H4 (cell line): ENCODE data around the gene CCDC38. TPM values are rescaled to one million over a fixed set of nuclear protein-coding genes. Genes with fewer than 3 reads are reported as not detected.
"Not testable (repeated sequence)": the region's sequence is repeated elsewhere in the genome, so short reads cannot be mapped to it uniquely, and the experiment has no call there.

ENCODE experiments used
- DNase-seq: peaks from one replicate; pipeline ENCODE4 v3.0.0-alpha.2; 2015; ENCODE audit warnings: low spot score
- total RNA-seq: library from RNA; depleted of rRNA; stranded (reverse); fragments of >200 nt; shearing (Covaris generic); gene quantifications from 2 replicates; pipeline ENCODE4 v1.2.3, GENCODE V29; 2014; rRNA removed

Gene CCDC38
- total RNA-seq, result 0.17 TPM in 1 of 2 replicates, not detected in the other

- DNase-seq, result peak; percentile 85
These were observed at the start of gene CCDC38 for GRCh38 chr12:95942524-95943329. Gene CCDC38 (minus strand): TSS chr12:95942614. CDS start chr12:95936509, 6,105 bp downstream.

DNA sequence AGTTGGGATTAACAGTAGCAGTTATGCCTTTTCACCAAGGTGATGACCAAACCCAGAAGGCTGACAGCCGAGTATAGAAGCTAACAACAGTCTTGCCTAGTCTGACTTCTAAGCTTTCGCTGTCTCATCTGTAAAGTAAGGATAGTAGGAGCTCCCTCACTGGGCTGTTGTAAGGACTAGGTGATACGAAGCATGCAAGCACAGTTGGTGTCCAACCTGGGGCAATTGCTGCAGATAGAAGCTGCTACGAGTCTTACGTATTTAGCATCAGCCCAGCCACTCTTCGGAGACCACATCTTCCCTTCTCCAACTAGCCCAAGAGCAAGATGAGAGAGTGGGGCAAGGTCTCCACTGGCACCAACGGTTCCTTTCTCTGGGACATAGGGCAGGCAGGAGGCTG, 47.7 kb upstream of the CCDC38 start:
- DNase-seq, result no peak

GRCh38 chr12:95989504-95990123, 47.2 kb upstream of the CCDC38 start:
- DNase-seq, result no peak

- DNase-seq, result no peak
These were observed 46.3 kb upstream of the CCDC38 start for GRCh38 chr12:95988506-95989275.

DNA sequence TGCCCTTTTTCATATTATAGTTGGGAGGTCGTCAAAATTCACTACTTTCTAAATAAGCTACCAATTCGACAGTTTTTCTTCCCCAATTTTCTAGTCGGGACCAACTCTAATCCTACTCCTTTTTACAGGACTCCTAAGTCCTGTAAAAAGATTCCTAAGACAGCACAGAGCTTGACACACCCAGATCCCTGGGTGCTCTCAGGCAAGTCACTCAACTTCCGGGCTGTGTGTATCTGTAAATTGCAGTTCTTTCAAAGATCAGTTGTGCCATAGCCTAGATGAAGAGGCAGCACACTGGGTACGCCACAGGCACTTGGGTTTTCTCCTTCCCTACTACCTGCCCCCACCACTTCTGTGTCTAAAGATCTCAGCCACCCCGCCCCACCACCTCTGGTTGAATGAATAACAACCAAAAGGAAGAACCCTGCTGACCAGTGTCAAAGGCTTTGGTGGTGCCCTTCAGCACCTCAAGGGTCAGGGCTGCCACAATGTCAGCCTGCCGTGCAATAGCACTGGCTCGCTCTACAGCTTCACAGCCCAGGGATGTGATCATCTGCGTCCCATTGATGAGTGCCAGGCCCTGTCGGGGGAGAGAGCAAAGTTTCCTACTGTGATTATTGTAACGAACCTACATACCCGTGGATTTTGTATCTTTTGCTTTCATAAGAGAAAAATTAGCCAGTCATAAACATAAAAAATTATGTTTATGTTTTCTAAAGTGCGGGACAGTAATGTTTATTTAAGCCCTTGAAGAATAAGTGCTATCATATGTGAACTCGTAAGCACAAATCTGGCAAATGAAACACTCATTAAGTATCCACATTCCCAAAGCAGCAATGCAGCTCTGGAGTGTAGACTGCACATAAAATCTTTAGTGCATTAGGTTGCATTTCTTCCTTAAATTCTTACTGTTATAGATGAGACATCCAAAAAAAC, 44.5 kb upstream of the CCDC38 start:
- no peak for DNase-seq

DNA sequence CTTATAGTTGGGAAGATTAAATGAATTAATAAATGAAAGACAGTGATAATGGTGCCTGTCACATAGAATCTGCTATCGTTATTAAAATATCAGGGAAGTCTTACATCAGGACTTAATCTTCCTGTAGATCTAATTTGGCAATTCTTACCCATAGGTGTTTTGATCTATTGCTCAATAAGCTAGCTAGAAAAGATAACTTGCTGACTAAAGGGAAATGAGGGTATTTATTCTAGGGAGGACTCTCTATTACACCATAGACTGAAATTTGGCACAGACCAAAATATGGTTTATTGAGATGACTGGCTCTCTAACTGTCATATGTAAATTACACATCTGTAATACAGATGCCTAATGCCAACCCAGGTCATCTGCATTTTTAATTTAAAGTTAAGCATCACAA, 42.3 kb upstream of the CCDC38 start:
- DNase-seq, result no peak

- no peak for DNase-seq
These were observed 40.2 kb upstream of the CCDC38 start for GRCh38 chr12:95982602-95983001.

DNA sequence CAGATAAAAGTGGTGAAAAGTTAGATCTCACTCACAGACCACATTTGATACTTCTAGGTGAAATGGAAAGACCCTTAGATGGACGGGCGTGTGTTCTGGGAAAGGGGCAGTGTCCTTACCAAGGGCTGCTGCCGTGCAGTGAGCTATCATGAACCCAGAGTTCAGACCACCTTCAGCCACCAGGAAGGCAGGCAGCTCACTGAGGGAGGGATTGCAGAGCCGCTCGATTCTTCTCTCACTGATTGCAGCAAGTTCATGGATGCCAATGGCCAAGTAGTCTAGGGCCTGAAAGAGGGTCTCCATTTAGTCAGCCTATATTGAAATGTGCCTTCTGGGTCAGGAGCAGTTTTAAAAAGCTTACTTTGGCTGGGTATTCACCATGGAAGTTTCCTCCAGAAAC, 38.0 kb upstream of the CCDC38 start:
- no peak for DNase-seq

DNA sequence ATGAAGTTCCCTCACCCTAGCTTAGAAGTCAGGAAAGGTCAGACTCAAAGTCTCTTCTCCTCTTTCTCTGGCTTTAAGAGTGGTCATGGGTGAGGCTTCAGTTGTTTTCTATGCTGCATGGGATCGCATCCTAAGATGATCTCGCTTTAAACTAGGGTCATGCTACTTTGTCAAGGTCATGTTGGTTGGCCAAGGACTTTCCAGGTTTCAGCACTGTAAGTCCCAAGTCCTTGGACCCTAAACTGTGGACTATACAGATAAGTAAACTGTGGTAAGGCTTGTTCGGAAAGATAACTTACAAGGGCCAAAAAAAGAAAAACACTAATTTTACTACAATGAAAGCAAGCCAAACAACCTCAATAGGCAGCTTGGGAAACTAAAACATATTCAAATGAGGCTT, 36.4 kb upstream of the CCDC38 start:
- no peak for DNase-seq

GRCh38 chr12:95978351-95978750, 35.9 kb upstream of the CCDC38 start:
- DNase-seq, result no peak

DNA sequence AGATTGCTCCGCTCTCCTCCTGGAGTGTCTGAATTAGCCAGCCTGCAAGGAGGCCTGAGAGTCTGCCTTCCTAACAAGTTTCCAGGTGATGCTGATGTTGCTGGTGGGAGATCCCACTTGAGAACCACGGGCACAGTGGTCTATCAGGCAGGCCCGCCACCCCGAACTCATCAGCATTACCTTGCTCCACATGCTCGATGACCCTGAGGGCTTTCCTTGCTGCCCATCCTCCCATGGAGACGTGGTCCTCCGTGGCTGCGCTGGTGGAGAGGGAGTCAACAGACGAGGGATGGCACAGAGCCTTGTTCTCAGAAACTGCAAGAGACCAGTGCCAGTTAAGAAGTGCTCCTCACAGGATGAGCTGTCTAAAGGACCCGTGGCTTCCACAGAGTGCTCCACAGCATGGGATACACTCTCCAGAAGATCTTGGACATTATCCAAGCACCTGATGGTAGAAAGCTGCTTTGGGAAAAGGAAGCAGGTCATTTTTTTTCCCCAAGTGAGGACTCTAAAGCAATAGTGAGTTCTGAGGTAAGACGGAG, 35.4 kb upstream of the CCDC38 start:
- DNase-seq, result no peak

- no peak for DNase-seq
These were observed 34.0 kb upstream of the CCDC38 start for GRCh38 chr12:95976416-95976832.

DNA sequence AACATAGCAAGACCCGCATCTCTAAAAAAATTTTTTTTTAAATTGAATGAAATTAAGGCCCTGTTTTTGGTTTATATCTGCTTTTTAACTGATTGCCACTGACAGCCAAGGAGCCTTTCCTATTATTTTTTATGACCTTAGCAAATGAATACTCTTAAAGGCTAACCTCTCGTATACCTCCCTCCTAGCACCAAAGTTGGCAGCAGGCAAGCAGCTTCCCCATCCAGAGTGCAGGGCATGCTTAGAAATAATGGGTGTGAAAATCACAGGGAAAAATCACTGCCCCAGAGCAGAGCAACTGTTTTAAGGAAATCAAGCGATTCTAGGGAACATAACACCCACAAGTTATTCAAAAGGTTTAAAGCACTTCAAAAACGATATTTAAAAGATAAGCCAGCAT, 33.1 kb upstream of the CCDC38 start:
- no peak for DNase-seq

GRCh38 chr12:95974358-95974757, 31.9 kb upstream of the CCDC38 start:
- no peak for DNase-seq

DNA sequence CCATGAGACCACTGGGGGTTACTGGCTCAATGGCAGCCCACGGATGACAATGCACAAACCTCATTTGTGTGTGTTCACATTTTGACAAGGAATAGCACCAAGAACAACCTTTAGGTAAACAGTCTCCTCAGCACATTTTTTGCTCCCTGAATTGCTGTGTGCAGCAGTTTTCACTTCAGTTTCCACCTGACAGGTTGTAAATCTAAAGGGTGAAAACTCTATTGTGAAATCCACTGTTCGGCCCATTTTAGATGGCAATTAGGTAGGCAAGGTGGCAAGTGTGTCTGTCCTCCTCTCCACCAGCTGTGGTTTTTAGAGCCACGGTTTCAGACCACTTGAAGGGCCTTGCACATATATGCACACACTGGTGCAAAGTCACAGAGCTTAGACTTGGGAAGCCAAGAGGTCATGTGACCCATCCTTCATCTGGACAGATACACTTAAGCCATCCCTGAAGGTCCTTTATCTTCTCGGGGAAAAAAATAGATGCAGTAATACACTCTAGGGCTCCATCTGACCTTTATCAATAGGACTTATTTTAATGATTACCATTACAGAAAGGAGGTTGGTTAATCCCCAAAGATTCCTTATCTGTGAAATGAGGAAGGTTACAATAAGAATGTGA, 30.5 kb upstream of the CCDC38 start:
- DNase-seq, result no peak

GRCh38 chr12:95970905-95971304, 28.5 kb upstream of the CCDC38 start:
- no peak for DNase-seq

DNA sequence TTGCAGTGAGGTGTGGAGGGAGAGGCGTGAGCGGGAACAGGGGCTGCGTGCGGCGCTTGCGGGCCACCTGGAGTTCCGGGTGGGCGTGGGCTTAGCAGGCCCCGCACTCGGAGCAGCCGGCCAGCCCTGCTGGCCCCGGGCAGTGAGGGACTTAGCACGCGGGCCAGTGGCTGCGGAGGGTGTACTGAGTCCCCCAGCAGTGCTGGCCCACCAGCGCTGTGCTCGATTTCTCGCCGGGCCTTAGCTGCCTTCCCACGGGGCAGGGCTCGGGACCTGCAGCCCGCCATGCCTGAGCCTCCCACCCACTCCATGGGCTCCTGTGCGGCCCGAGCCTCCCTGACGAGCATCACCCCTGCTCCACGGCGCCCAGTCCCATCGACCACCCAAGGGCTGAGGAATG, 26.7 kb upstream of the CCDC38 start:
- DNase-seq, result not testable (repeated sequence)

DNA sequence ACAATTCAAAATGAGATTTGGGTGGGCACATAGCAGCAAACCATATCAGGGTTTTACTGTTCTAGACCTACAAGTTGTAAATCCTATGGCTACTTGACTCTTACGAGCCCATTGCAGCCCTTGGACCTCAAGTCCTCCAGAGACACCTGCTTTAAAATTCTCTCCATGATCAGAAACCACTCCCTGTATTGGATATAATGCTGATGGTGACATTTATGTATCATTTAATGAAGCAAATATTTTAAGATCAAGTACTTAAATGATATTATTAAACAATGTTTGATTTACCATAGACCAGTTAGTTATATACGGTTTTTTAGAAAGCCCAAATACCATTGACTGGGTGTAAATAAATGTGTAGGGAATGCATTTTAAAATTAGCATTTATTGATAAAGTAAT, 24.9 kb upstream of the CCDC38 start:
- no peak for DNase-seq

DNA sequence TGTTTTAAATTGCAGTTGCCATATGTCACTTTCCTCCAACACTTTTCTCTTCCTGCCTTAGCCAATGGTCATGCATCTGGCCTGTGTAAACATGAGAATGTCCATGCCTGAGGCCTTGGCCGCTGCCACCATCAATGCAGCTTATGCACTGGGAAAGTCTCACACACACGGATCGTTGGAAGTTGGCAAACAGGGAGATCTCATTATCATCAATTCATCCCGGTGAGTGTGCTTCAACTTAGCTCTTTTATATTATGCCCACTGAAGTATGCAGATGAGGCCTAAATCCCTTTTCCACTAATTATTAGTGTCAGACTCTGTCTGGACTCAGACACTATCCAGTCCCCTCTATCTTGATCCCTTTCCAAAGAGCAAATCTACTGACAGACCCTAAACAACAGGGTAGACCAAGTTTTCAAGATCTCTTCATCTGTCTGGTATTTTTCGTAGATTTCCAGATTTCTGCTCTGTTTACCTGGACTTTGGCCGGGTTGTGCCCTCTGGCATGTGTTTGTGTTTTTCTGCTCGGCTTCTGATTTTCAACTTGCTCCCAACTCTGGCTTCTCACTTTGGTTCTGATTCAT, 24.0 kb upstream of the CCDC38 start:
- no peak for DNase-seq

DNA sequence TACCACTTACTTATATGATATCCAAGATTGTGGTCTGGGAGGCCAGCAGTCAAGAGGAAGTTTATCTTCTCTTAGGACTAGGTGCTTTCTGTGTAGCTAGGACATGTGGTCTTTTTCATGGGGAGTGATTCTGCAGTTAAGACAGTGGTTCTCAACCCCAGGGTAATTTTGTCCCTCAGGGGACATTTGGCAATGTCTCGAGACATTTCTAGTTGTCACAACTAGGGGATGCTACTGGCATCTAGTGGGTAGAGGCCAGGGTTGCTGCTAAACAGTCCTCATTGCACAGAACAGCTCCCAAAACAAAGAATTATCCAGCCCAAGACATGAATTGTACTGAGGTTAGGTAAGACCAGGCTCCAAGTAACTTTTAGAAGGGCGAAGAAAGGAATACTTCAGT, 20.7 kb upstream of the CCDC38 start:
- no peak for DNase-seq
